GM23338 (cell line): ENCODE data around the gene SLC35D3. TPM values are rescaled to one million over a fixed set of nuclear protein-coding genes. Genes with fewer than 3 reads are reported as not detected.

Source experiments
- ATAC-seq: fragments of 200-7000 bp; cut with Tn5 transposase; 3 replicates; pipeline ENCODE4 v1.9.1; 2020
- DNase-seq: peaks from one replicate; pipeline ENCODE4 v3.0.0-alpha.2; 2015; ENCODE audit warnings: low spot score
- H2AFZ ChIP-seq: fragments of 200-600 bp; sonication (generic); 2 replicates; pipeline ENCODE4 v1.8.0; 2016; ENCODE audit warnings: antibody characterized with exemption, mild to moderate bottlenecking, moderate library complexity
- H3F3A ChIP-seq: fragments of 200-600 bp; sonication (generic); replicated peaks from 2 replicates; pipeline ENCODE4 v1.8.0; 2017; ENCODE audit warnings: antibody characterized with exemption, mixed run types, low read depth
- H3K27ac ChIP-seq: fragments of 200-600 bp; sonication (generic); 2 replicates; pipeline ENCODE4 v1.6.1; 2016; ENCODE audit warnings: low read depth
- H3K27me3 ChIP-seq: fragments of 200-600 bp; sonication (generic); 2 replicates; pipeline ENCODE4 v1.8.0; 2016; ENCODE audit warnings: mild to moderate bottlenecking, mixed run types, moderate library complexity; ENCODE audit not compliant: insufficient read depth
- H3K36me3 ChIP-seq: fragments of 200-600 bp; sonication (generic); 2 replicates; pipeline ENCODE4 v1.8.0; 2016; ENCODE audit warnings: mild to moderate bottlenecking; ENCODE audit not compliant: insufficient read depth
- H3K4me1 ChIP-seq: fragments of 200-600 bp; sonication (generic); 2 replicates; pipeline ENCODE4 v1.8.0; 2016; ENCODE audit warnings: mild to moderate bottlenecking, moderate library complexity; ENCODE audit not compliant: insufficient read depth
- H3K4me2 ChIP-seq: fragments of 200-600 bp; sonication (generic); 2 replicates; pipeline ENCODE4 v1.7.1; 2017; ENCODE audit warnings: mixed run types
- H3K4me3 ChIP-seq: fragments of 200-600 bp; sonication (generic); 2 replicates; pipeline ENCODE4 v1.6.1; 2016; ENCODE audit warnings: mixed run types
- H3K79me2 ChIP-seq: fragments of 200-600 bp; sonication (generic); replicated peaks from 2 replicates; pipeline ENCODE4 v1.8.0; 2017; ENCODE audit warnings: mild to moderate bottlenecking; ENCODE audit not compliant: insufficient read depth
- H3K9me2 ChIP-seq: fragments of 200-600 bp; sonication (generic); 2 replicates; pipeline ENCODE4 v1.8.0; 2017; ENCODE audit not compliant: insufficient read depth
- H4K20me1 ChIP-seq: fragments of 200-600 bp; sonication (generic); replicated peaks from 2 replicates; pipeline ENCODE4 v1.8.0; 2017; ENCODE audit warnings: mild to moderate bottlenecking; ENCODE audit not compliant: insufficient read depth
- H3K27ac Mint-ChIP-seq: 2 replicates; pipeline ENCODE4 v1.8.0; 2020; ENCODE audit warnings: inconsistent platforms, mild to moderate bottlenecking, moderate library complexity, mixed read lengths
- H3K27me3 Mint-ChIP-seq: 3 replicates; pipeline ENCODE4 v1.8.0; 2022; ENCODE audit warnings: low read depth, mild to moderate bottlenecking, moderate library complexity, mixed read lengths, inconsistent platforms; ENCODE audit not compliant: insufficient read depth, poor library complexity
- H3K36me3 Mint-ChIP-seq: 3 replicates; pipeline ENCODE4 v1.8.0; 2021; ENCODE audit warnings: low read depth, mild to moderate bottlenecking, inconsistent platforms, moderate library complexity, mixed read lengths
- H3K4me1 Mint-ChIP-seq: 3 replicates; pipeline ENCODE4 v1.8.0; 2020; ENCODE audit warnings: mild to moderate bottlenecking, inconsistent platforms, mixed read lengths
- H3K4me3 Mint-ChIP-seq: 3 replicates; pipeline ENCODE4 v1.8.0; 2021; ENCODE audit warnings: moderate library complexity, mild to moderate bottlenecking, inconsistent platforms, mixed read lengths
- H3K9me3 Mint-ChIP-seq: 3 replicates; pipeline ENCODE4 v1.8.0; 2020; ENCODE audit warnings: moderate library complexity, mild to moderate bottlenecking, inconsistent platforms, mixed read lengths
- CTCF ChIP-seq, 2 experiments: fragments of 200-600 bp in 1 of 2; sonication (generic) in 1 of 2; conservative IDR thresholded peaks; 2 replicates each; pipeline versions ENCODE4 v1.5.1 to v1.6.1; 2016 to 2017; ENCODE audit warnings: antibody characterized with exemption in 2 of 2, low read depth in 2 of 2, mild to moderate bottlenecking in 2 of 2, moderate library complexity in 1 of 2
- ETS1 ChIP-seq: IDR thresholded peaks from 2 replicates; pipeline ENCODE4 v1.6.1; 2016; ENCODE audit warnings: antibody characterized with exemption
- EZH2phosphoT487 ChIP-seq: fragments of 200-600 bp; sonication (generic); IDR thresholded peaks from one replicate; pipeline ENCODE4 v1.8.1; 2018; ENCODE audit warnings: antibody characterized with exemption; ENCODE audit not compliant: unreplicated experiment
- POLR2AphosphoS5 ChIP-seq: IDR thresholded peaks from 2 replicates; pipeline ENCODE4 v1.6.1; 2016; ENCODE audit warnings: antibody characterized with exemption, low read depth
- STAT1 ChIP-seq: IDR thresholded peaks from one replicate; pipeline ENCODE4 v1.6.1; 2016; ENCODE audit warnings: antibody characterized with exemption; ENCODE audit not compliant: unreplicated experiment
- polyA plus RNA-seq: library from polyadenylated mRNA; unstranded; fragments of >200 nt; fragmentation: Nextera tagmentation; extraction: Ambion mirVana; gene quantifications from 2 replicates; pipeline ENCODE4 v1.2.1, GENCODE V29; 2016
- total RNA-seq: library from RNA; depleted of rRNA; stranded (reverse); fragments of >200 nt; shearing (Covaris generic); gene quantifications from 2 replicates; pipeline ENCODE4 v1.2.3, GENCODE V29; 2014

SLC35D3 gene
- total and polyA plus RNA-seq, 2 experiments from 2014 or later: 0.59 to 1.6 TPM

- Mint-ChIP-seq H3K4me1 (peaks cover 3% of the 10 kb centered on the region; the same call in 2 of the 3 replicates), H3K4me3 (no peak overlapping the region), H3K36me3 (no peaks in the 10 kb centered on the region), H3K9me3 (no peaks in the 10 kb centered on the region; the same call in 2 of the 3 replicates), H3K27ac (no peak overlapping the region), H3K27me3 (peaks cover 29% of the 10 kb centered on the region)
- Histone ChIP-seq H3K4me3 (no peak overlapping the region), H3K4me2 (no peak overlapping the region), H3F3A (no peaks in the 10 kb centered on the region; the same call in 1 of the 2 replicates), H3K36me3 (no peaks in the 10 kb centered on the region), H3K79me2 (no peaks in the 10 kb centered on the region), H3K9me2 (peaks cover 5% of the 10 kb centered on the region; the same call in 1 of the 2 replicates), H3K27me3 (peaks cover 66% of the 10 kb centered on the region), H3K4me1 (no peaks in the 10 kb centered on the region; the same call in 1 of the 2 replicates), H3K27ac (no peak overlapping the region), H2AFZ (no peak overlapping the region), H4K20me1 (no peaks in the 10 kb centered on the region)
- DNase-seq: no peak
- TF ChIP-seq STAT1 (no peak), POLR2AphosphoS5 (no peak), ETS1 (no peak), CTCF (conservative IDR thresholded peaks at IDR 0.05; ENCODE audit: low read depth in 2 of 2) (no peak)
- ATAC-seq: no peak
These were observed 4.3 kb downstream of the SLC35D3 start for GRCh38 chr6:136926383-136926782.

GRCh38 chr6:136927292-136927691, 5.2 kb downstream of the SLC35D3 start:
- Mint-ChIP-seq H3K27me3 (peaks cover 23% of the 10 kb centered on the region), H3K9me3 (no peaks in the 10 kb centered on the region; the same call in 2 of the 3 replicates), H3K4me1 (peaks cover 4% of the 10 kb centered on the region), H3K27ac (no peak overlapping the region), H3K4me3 (no peak overlapping the region), H3K36me3 (no peaks in the 10 kb centered on the region)
- Histone ChIP-seq H4K20me1 (no peaks in the 10 kb centered on the region), H3K27me3 (peaks cover 66% of the 10 kb centered on the region), H3K4me3 (no peak overlapping the region), H3K79me2 (no peaks in the 10 kb centered on the region), H3K4me1 (peaks cover 1% of the 10 kb centered on the region; the same call in 1 of the 2 replicates), H3K4me2 (no peak overlapping the region), H3K27ac (no peak overlapping the region), H3K36me3 (no peaks in the 10 kb centered on the region), H2AFZ (no peak overlapping the region), H3K9me2 (peaks cover 5% of the 10 kb centered on the region; the same call in 1 of the 2 replicates), H3F3A (no peaks in the 10 kb centered on the region; the same call in 1 of the 2 replicates)
- DNase-seq (peak; percentile 71), ATAC-seq (peak; percentile 45)
- TF ChIP-seq CTCF (conservative IDR thresholded peaks at IDR 0.05; ENCODE audit: low read depth in 2 of 2) (peak; percentile 63 to 85), EZH2phosphoT487 (no peak)
